Measurements from ENCODE around the gene SPNS3.

- TF ChIP-seq ZNF600 (tag by site-specific recombination; IDR thresholded peaks at IDR 0.05): no peak
- TF ChIP-seq CTCF (tag by site-specific recombination; IDR thresholded peaks at IDR 0.05): no peak
- no peak for TF ChIP-seq ZNF843 (tag by site-specific recombination; IDR thresholded peaks at IDR 0.05)
- no peak for TF ChIP-seq PRDM6 (tag by site-specific recombination; IDR thresholded peaks at IDR 0.05)
These were observed 26.5 kb upstream of the SPNS3 start for GRCh38 chr17:4407216-4407615.

Measured in HEK293 (cell line).